Measurements from ENCODE around the gene DHRS7B. TPM values are rescaled to one million over a fixed set of nuclear protein-coding genes. Genes with fewer than 3 reads are reported as not detected.
"Not testable (repeated sequence)": the region's sequence is repeated elsewhere in the genome, so short reads cannot be mapped to it uniquely, and the experiment has no call there.

The DHRS7B gene
- total RNA-seq, 1 donor from 2014 or later = 22.4 TPM

DNA sequence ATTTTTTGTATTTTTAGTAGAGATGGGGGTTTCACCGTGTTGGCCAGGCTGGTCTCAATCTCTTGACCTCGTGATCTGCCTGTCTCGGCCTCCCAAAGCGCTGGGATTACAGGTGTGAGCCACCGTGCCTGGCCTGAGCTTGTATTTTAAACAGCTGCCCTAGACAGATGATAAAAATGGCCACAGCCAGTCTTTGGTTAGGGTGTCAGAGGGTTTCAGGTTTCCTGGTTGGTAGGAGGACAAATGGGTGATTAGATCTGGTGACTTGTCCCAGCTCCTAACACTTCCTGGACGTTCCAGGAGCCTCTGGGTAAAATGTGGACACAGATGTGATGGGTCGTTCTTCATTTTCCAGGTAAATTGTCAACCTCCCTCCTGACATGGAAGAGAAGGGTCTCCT lies 65.7 kb downstream of the DHRS7B start:
- DNase-seq; intact Hi-C loops (cut with DNase I); ATAC-seq (ENCODE audit: poor library complexity): not testable (repeated sequence)

GRCh38 chr17:21193031-21193430 lies 66.3 kb downstream of the DHRS7B start:
- ATAC-seq (ENCODE audit: poor library complexity) = no peak
- intact Hi-C loops (cut with DNase I) = no loop called here
- DNase-seq = no peak

DNA sequence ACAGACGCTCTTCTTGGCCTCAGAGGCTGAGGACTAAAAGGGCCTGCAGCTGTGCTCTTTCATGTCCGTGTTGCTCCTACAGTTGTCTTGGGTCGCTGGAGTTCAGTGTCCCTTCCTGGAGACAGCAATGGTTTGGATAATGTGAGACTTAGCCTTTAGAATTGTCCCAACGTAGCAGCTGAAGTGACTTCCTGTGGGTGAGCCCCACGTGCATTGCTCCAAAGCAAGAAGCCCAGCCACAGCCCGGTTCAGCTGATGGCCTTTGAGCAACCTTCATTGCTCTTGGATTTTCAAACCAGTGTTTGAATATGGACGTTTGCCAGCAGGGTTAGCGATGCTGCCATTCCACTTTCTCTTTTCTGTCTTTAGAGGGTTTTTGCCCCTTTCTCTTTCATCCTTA lies 67.5 kb downstream of the DHRS7B start:
- intact Hi-C loops (cut with DNase I) = no loop called here
- DNase-seq = no peak
- ATAC-seq (ENCODE audit: poor library complexity) = peak; percentile 38

- peak; percentile 68 for ATAC-seq (ENCODE audit: poor library complexity)
These were observed 67.9 kb downstream of the DHRS7B start for GRCh38 chr17:21194703-21195102.

GRCh38 chr17:21196126-21196525 lies 69.4 kb downstream of the DHRS7B start:
- no peak for ATAC-seq (ENCODE audit: poor library complexity)
- intact Hi-C loops (cut with DNase I) = no loop called here
- DNase-seq = no peak

More at GRCh38 chr17:21194703-21195102, 67.9 kb downstream of the DHRS7B start:
- peak; percentile 70 for DNase-seq
- intact Hi-C loops (cut with DNase I) = no loop called here

- intact Hi-C loops (cut with DNase I) = no loop called here
- DNase-seq (no peak), ATAC-seq (ENCODE audit: poor library complexity) (no peak)
These were observed 71.6 kb downstream of the DHRS7B start for GRCh38 chr17:21198411-21198810.

DNA sequence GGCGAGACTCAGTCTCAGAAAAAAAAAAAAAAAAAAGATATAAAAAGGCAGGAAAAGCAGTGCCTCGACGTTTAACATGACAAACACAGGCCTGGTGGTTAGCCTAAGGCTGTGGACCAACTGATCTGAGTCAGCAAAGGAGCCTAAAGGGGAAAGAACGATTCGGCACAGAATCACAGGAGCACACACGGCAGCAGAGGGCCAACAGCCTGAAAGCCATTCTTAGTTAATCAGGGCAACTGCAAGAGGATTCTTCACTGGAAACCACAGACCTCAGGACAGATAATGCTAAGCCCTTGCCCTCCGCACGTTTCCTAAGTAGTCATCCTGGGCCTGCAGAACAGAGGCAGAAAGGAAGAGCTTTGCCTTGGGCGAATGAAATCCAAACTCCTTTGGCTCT lies 72.5 kb downstream of the DHRS7B start:
- intact Hi-C loops (cut with DNase I) = no loop called here
- ATAC-seq (ENCODE audit: poor library complexity) (no peak), DNase-seq (no peak)

GRCh38 chr17:21199856-21200255 lies 73.1 kb downstream of the DHRS7B start:
- DNase-seq = no peak
- ATAC-seq (ENCODE audit: poor library complexity) = no peak
- intact Hi-C loops (cut with DNase I) = no loop called here

DNA sequence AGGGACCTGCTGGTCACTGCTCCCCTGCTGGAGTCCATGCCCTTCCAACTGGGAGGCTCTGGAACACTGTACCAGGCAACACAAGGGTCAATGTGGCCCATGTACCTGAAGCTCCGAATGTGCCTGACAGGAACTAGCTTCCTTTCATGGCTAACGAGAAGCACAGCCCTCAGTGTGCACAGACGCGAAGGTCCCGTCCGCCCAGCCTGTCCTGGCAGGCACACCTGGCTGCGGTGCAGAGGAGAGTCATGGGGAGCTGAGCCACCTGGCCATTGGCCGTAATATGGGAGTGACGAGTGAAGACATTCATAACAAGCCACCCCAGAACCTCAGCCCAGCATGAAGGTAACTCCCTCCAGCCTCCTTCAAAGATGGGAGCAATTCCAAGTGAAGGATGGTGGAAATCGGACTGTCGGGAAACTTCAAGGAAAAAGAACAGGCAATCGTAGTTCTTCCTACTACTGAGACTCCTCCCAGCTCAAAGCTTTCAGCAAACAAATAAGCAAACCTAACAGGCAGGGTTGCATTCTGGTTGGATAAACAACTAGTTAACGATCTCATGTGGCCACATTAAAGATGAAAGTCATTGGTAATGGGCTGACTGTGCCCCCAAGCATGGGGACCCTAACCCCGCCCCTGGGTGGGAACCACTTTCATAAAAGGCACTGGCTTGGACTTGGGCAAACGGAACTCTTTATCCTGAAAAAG lies 74.0 kb downstream of the DHRS7B start:
- DNase-seq = no peak
- intact Hi-C loops (cut with DNase I) = no loop called here
- peak; percentile 13 for ATAC-seq (ENCODE audit: poor library complexity)

DNA sequence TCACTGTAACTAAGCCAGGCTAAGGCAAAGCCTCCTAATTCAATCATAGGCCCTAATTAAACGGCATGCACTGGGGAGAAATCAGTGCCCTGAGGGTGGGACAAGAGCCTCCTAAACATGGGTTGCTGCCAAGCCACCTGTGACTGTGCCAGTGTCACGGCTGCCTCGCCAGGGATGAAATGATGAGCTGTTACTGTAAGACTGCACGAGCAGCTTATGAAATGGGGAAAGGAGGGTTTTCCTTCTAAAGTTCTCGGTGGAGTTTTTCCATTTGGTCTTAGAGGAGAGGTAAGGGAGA lies 74.5 kb downstream of the DHRS7B start:
- intact Hi-C loops (cut with DNase I) = no loop called here
- DNase-seq (no peak), ATAC-seq (ENCODE audit: poor library complexity) (peak; percentile 61)

- DNase-seq (no peak), ATAC-seq (ENCODE audit: poor library complexity) (no peak)
- intact Hi-C loops (cut with DNase I) = no loop called here
These were observed 75.1 kb downstream of the DHRS7B start for GRCh38 chr17:21201874-21202273.

DNA sequence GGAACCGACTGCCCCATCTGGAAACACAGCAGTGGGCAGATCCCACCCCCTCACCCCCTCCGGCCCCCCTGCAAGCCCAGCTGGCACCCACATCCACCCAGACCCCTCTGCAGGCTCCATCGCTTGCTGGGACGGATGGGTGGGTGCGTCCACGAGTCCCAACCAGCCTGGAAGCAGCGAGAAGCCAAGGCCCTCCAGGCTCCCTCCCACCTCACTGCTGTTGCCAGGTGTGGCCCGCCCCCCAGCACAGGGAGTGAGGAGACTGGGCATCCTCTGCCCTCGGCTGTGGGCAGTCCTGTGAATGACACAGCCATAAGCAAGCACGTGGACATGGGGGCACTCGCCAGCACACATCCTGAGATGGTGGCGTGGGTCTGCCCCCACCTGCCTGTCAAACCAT lies 75.7 kb downstream of the DHRS7B start:
- no peak for DNase-seq
- ATAC-seq (ENCODE audit: poor library complexity) = no peak
- intact Hi-C loops (cut with DNase I) = no loop called here

- ATAC-seq (ENCODE audit: poor library complexity) = no peak
- intact Hi-C loops (cut with DNase I) = no loop called here
These were observed 78.2 kb downstream of the DHRS7B start for GRCh38 chr17:21204935-21205334.

GRCh38 chr17:21208352-21208751 lies 81.6 kb downstream of the DHRS7B start:
- intact Hi-C loops (cut with DNase I) = no loop called here
- DNase-seq = no peak
- no peak for ATAC-seq (ENCODE audit: poor library complexity)

More at GRCh38 chr17:21204935-21205334, 78.2 kb downstream of the DHRS7B start:
- DNase-seq = no peak

DNA sequence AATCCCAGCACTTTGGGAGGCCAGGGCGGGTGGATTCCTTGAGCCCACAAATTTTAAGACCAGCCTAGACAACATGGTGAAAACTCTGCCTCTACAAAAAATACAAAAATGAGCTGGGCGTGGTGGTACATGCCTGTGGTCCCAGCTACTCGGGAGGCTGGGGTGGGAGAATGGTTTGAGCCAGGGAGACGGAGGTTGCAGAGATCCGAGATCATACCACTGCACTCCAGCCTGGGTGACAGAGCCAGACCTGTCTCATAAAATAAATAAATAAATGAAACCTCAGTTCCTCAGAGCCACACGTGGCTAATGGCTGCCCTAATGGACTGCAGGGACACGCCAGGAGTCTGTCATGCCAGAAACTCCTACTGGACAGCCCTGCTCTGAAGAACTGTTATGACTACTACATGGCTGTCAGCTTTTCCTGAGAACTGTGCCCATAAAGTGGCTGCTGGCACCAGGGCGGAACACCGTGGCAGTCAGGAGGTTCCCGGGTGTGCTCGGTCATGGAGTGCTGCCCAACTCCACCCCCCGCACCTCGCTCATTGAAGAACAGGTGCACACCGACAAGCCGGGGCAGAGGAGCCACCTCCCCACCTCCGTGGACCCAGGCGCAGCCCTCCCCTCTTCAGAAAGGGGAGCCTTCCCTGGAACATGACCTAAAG lies 82.9 kb downstream of the DHRS7B start:
- ATAC-seq (ENCODE audit: poor library complexity) (peak; percentile 30), DNase-seq (peak; percentile 73)
- intact Hi-C loops (cut with DNase I) = loop anchor here (10.0 kb wide), 2 partner anchors 55 to 85 kb away; partner anchors contain the start of gene DHRS7B

DNA sequence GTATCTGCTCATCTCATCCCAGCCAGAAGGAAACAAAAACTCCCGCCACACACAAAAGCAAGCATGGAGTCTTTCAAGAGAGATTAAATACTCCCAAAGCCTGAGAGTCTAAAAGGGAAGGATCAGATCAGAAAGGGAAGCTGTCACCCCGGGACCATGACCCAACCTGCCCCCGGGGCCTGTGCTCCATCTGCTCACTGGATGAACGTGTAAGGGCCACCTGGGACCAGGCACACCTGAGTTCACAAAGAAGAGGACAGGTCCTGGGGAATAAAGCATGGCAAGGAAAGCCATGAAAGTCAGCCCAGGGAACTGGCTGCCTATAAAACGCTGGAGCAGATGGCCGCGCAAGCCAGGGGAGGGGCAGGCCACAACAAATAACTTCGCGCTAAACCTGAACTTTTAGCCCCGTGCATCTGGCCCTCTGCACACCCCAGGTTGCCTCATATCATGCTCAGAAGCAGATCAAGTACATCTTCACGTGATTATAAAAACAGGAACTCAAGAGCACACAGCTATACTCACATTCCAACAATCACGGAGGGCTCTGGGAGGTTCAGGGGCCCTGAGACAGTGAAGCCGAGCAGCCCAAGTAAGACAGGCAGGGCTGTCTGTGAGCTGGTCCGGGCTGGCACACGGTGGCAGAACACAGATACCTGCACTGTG lies 83.8 kb downstream of the DHRS7B start:
- no peak for DNase-seq
- ATAC-seq (ENCODE audit: poor library complexity) = no peak
- intact Hi-C loops (cut with DNase I) = loop anchor here (10.0 kb wide), 2 partner anchors 54 to 86 kb away; partner anchors contain the start of gene DHRS7B

GRCh38 chr17:21211825-21212479 lies 85.2 kb downstream of the DHRS7B start:
- intact Hi-C loops (cut with DNase I) = loop anchor here (10.0 kb wide), 2 partner anchors 53 to 87 kb away; partner anchors contain the start of gene DHRS7B
- ATAC-seq (ENCODE audit: poor library complexity) = no peak

GRCh38 chr17:21212826-21213637 lies 86.3 kb downstream of the DHRS7B start:
- DNase-seq = no peak
- ATAC-seq (ENCODE audit: poor library complexity) = no peak
- intact Hi-C loops (cut with DNase I) = loop anchor here (10.0 kb wide), 2 partner anchors 52 to 88 kb away; partner anchors contain the start of gene DHRS7B

More at GRCh38 chr17:21211825-21212479, 85.2 kb downstream of the DHRS7B start:
- no peak for DNase-seq

Measured in Right ventricle myocardium superior (tissue), 1 donor.